HepG2 (cell line): Measurements from ENCODE around the gene UNC5CL. TPM values are rescaled to one million over a fixed set of nuclear protein-coding genes. Genes with fewer than 3 reads are reported as not detected.
A peak's percentile ranks its signal among the peaks of the same experiment; 100 is the strongest.

Experiments
- ATAD3A ChIP-seq: sonication (generic); formaldehyde crosslinking; IDR thresholded peaks from 2 replicates; pipeline ENCODE4 v1.4.0; 2020; ENCODE audit warnings: missing genetic modification reagents
- DBP ChIP-seq: sonication (generic); formaldehyde crosslinking; IDR thresholded peaks from 2 replicates; pipeline ENCODE4 v1.4.0; 2020; ENCODE audit warnings: missing genetic modification reagents; ENCODE audit errors: not compliant biosample characterization
- KLF12 ChIP-seq: sonication (generic); formaldehyde crosslinking; IDR thresholded peaks from 2 replicates; pipeline ENCODE4 v1.4.0; 2020; ENCODE audit warnings: missing genetic modification reagents, borderline replicate concordance
- MBNL3 ChIP-seq: fragments of 250-450 bp; sonication (Bioruptor Pico); conservative IDR thresholded peaks from 2 replicates; pipeline ENCODE4 v1.8.0; 2022; ENCODE audit warnings: mild to moderate bottlenecking, inconsistent platforms
- PAWR ChIP-seq: sonication (generic); formaldehyde crosslinking; IDR thresholded peaks from 2 replicates; pipeline ENCODE4 v1.4.0; 2020; ENCODE audit warnings: missing genetic modification reagents, mild to moderate bottlenecking, borderline replicate concordance
- SIN3B ChIP-seq: fragments of 150-350 bp; IDR thresholded peaks from 2 replicates; pipeline ENCODE4 v1.6.1; 2014; ENCODE audit warnings: low read length
- SMYD3 ChIP-seq: sonication (generic); formaldehyde crosslinking; IDR thresholded peaks from 2 replicates; pipeline ENCODE4 v1.8.1; 2023; ENCODE audit warnings: mild to moderate bottlenecking, missing genetic modification reagents
- TCF7 ChIP-seq: sonication (generic); IDR thresholded peaks from 2 replicates; pipeline ENCODE4 v1.6.1; 2016; ENCODE audit warnings: antibody characterized with exemption, low read depth
- THAP11 ChIP-seq: IDR thresholded peaks from 2 replicates; pipeline ENCODE4 v1.6.1; 2016; ENCODE audit warnings: missing biosample characterization, missing genetic modification reagents
- TP53 ChIP-seq: sonication (generic); formaldehyde crosslinking; conservative IDR thresholded peaks from 2 replicates; pipeline ENCODE4 v1.4.0; 2020; ENCODE audit warnings: missing genetic modification reagents
- ZBTB7A ChIP-seq: sonication (generic); formaldehyde crosslinking; IDR thresholded peaks from 2 replicates; pipeline ENCODE4 v1.8.0; 2022; ENCODE audit warnings: mild to moderate bottlenecking, missing genetic modification reagents
- ZFP36 ChIP-seq: fragments of 150-350 bp; IDR thresholded peaks from 2 replicates; pipeline ENCODE4 v1.6.1; 2018; ENCODE audit warnings: borderline replicate concordance, low read length, low read depth; ENCODE audit not compliant: partially characterized antibody
- ZFP82 ChIP-seq: sonication (generic); formaldehyde crosslinking; IDR thresholded peaks from 2 replicates; pipeline ENCODE4 v1.5.1; 2020; ENCODE audit warnings: mild to moderate bottlenecking, missing genetic modification reagents, borderline replicate concordance
- ZNF143 ChIP-seq: sonication (generic); formaldehyde crosslinking; IDR thresholded peaks from 2 replicates; pipeline ENCODE4 v1.4.0; 2020; ENCODE audit warnings: missing genetic modification reagents
- ZNF225 ChIP-seq: sonication (generic); formaldehyde crosslinking; IDR thresholded peaks from 2 replicates; pipeline ENCODE4 v1.4.0; 2020; ENCODE audit warnings: mild to moderate bottlenecking, missing genetic modification reagents
- ZNF274 ChIP-seq: sonication (generic); formaldehyde crosslinking; IDR thresholded peaks from 2 replicates; pipeline ENCODE4 v1.5.1; 2020; ENCODE audit warnings: mild to moderate bottlenecking, missing genetic modification reagents
- ZNF468 ChIP-seq: sonication (generic); formaldehyde crosslinking; IDR thresholded peaks from 2 replicates; pipeline ENCODE4 v1.8.0; 2022; ENCODE audit warnings: mild to moderate bottlenecking, moderate library complexity, missing genetic modification reagents
- ZNF556 ChIP-seq: sonication (generic); formaldehyde crosslinking; IDR thresholded peaks from 2 replicates; pipeline ENCODE4 v1.4.0; 2020; ENCODE audit warnings: mild to moderate bottlenecking, missing genetic modification reagents, borderline replicate concordance
- ZNF557 ChIP-seq: sonication (generic); formaldehyde crosslinking; IDR thresholded peaks from 2 replicates; pipeline ENCODE4 v1.4.0; 2020; ENCODE audit warnings: missing genetic modification reagents
- ZNF570 ChIP-seq: sonication (generic); formaldehyde crosslinking; IDR thresholded peaks from 2 replicates; pipeline ENCODE4 v1.4.0; 2020; ENCODE audit warnings: mild to moderate bottlenecking, missing genetic modification reagents, borderline replicate concordance
- ZNF652 ChIP-seq: IDR thresholded peaks from 2 replicates; pipeline ENCODE4 v1.6.1; 2016; ENCODE audit warnings: low read depth, borderline replicate concordance
- ZNF782 ChIP-seq: sonication (generic); formaldehyde crosslinking; IDR thresholded peaks from 2 replicates; pipeline ENCODE4 v1.4.0; 2020; ENCODE audit warnings: missing genetic modification reagents, mild to moderate bottlenecking, borderline replicate concordance
- polyA plus RNA-seq, 8 experiments: library from polyadenylated mRNA; depleted of rRNA in 3 of 8; stranded (reverse) in 7 of 8; unstranded in 1 of 8; fragments of >200 nt; fragmentation: Illumina TruSeq in 4 of 8; extraction: Trizol in 4 of 8; gene quantifications; 2 replicates each; pipeline versions ENCODE4 v1.2.1 to v1.2.3, GENCODE V29; 2011 to 2016; ENCODE audit warnings: low read depth in 4 of 8, missing spikeins in 1 of 8, mixed read lengths in 1 of 8; ENCODE audit not compliant: insufficient read depth in 1 of 8
- total RNA-seq, 5 experiments: library from RNA; depleted of rRNA; stranded (reverse); fragments of >200 nt; fragmentation: Illumina TruSeq; extraction: Trizol; gene quantifications; 2 replicates each; pipeline ENCODE4 v1.2.3, GENCODE V29; 2016; ENCODE audit warnings: low read depth in 1 of 5
- TF ChIP-seq, protein P1 (sequence below): IDR thresholded peaks from 2 replicates; pipeline ENCODE4 v1.6.1; 2012; ENCODE audit warnings: inconsistent platforms
- TF ChIP-seq, protein P2 (sequence below): sonication (generic); formaldehyde crosslinking; IDR thresholded peaks from 2 replicates; pipeline ENCODE4 v1.5.0; 2020; ENCODE audit warnings: missing genetic modification reagents
- TF ChIP-seq, protein P3 (sequence below): IDR thresholded peaks from 2 replicates; pipeline ENCODE4 v1.6.1; 2018; ENCODE audit warnings: missing genetic modification reagents
- TF ChIP-seq, protein P4 (sequence below): fragments of 450-650 bp; IDR thresholded peaks from 2 replicates; pipeline ENCODE4 v1.6.1; 2017; ENCODE audit warnings: mild to moderate bottlenecking

UNC5CL gene
- total and polyA plus RNA-seq, 2 of the 13 experiments (the other 11 are each of a cell fraction or from before 2014, with no cell fraction given), result 2.4 to 2.5 TPM

- no peak for TF ChIP-seq TP53 (CRISPR knock-in tag)
- TF ChIP-seq ZNF556 (CRISPR knock-in tag), result no peak
- TF ChIP-seq ZNF570 (CRISPR knock-in tag), result no peak
- no peak for TF ChIP-seq SIN3B
- TF ChIP-seq ZFP36, result no peak
- no peak for TF ChIP-seq THAP11
- TF ChIP-seq ATAD3A (CRISPR knock-in tag), result no peak
- no peak for TF ChIP-seq TCF7
- TF ChIP-seq, protein P1, sequence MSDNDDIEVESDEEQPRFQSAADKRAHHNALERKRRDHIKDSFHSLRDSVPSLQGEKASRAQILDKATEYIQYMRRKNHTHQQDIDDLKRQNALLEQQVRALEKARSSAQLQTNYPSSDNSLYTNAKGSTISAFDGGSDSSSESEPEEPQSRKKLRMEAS, result no peak
- TF ChIP-seq ZNF143, result no peak
- no peak for TF ChIP-seq SMYD3
- TF ChIP-seq ZNF652, result no peak
- TF ChIP-seq ZNF225 (CRISPR knock-in tag), result no peak
- TF ChIP-seq, protein P2, sequence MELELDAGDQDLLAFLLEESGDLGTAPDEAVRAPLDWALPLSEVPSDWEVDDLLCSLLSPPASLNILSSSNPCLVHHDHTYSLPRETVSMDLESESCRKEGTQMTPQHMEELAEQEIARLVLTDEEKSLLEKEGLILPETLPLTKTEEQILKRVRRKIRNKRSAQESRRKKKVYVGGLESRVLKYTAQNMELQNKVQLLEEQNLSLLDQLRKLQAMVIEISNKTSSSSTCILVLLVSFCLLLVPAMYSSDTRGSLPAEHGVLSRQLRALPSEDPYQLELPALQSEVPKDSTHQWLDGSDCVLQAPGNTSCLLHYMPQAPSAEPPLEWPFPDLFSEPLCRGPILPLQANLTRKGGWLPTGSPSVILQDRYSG (CRISPR knock-in tag), result no peak
- TF ChIP-seq PAWR (CRISPR knock-in tag), result no peak
- TF ChIP-seq, protein P3, sequence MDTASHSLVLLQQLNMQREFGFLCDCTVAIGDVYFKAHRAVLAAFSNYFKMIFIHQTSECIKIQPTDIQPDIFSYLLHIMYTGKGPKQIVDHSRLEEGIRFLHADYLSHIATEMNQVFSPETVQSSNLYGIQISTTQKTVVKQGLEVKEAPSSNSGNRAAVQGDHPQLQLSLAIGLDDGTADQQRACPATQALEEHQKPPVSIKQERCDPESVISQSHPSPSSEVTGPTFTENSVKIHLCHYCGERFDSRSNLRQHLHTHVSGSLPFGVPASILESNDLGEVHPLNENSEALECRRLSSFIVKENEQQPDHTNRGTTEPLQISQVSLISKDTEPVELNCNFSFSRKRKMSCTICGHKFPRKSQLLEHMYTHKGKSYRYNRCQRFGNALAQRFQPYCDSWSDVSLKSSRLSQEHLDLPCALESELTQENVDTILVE, result 0 out of 2 replicates have a peak, but pooled peaks have one; percentile 26
- TF ChIP-seq KLF12 (CRISPR knock-in tag), result no peak
- TF ChIP-seq ZNF557, result no peak
- TF ChIP-seq MBNL3, result no peak
- no peak for TF ChIP-seq ZNF274 (CRISPR knock-in tag)
- TF ChIP-seq ZBTB7A (CRISPR knock-in tag), result no peak
- TF ChIP-seq ZFP82 (CRISPR knock-in tag), result no peak
- TF ChIP-seq, protein P4, sequence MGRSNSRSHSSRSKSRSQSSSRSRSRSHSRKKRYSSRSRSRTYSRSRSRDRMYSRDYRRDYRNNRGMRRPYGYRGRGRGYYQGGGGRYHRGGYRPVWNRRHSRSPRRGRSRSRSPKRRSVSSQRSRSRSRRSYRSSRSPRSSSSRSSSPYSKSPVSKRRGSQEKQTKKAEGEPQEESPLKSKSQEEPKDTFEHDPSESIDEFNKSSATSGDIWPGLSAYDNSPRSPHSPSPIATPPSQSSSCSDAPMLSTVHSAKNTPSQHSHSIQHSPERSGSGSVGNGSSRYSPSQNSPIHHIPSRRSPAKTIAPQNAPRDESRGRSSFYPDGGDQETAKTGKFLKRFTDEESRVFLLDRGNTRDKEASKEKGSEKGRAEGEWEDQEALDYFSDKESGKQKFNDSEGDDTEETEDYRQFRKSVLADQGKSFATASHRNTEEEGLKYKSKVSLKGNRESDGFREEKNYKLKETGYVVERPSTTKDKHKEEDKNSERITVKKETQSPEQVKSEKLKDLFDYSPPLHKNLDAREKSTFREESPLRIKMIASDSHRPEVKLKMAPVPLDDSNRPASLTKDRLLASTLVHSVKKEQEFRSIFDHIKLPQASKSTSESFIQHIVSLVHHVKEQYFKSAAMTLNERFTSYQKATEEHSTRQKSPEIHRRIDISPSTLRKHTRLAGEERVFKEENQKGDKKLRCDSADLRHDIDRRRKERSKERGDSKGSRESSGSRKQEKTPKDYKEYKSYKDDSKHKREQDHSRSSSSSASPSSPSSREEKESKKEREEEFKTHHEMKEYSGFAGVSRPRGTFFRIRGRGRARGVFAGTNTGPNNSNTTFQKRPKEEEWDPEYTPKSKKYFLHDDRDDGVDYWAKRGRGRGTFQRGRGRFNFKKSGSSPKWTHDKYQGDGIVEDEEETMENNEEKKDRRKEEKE, result no peak
- TF ChIP-seq ZNF468 (CRISPR knock-in tag), result no peak
- TF ChIP-seq DBP, result no peak
- TF ChIP-seq ZNF782 (CRISPR knock-in tag), result no peak
Observed at GRCh38 chr6:41055149-41055548, 16.1 kb upstream of the UNC5CL start (continued).
